Peyer's patch (tissue), 4 donors: Measurements from ENCODE around the gene GNS. TPM values are rescaled to one million over a fixed set of nuclear protein-coding genes. Genes with fewer than 3 reads are reported as not detected.

Experiments
- DNase-seq, 3 donors: peaks; one replicate each; pipeline ENCODE4 v3.0.0-alpha.2; 2017 to 2019
- H3K27ac ChIP-seq, 4 donors: fragments of 200-600 bp; sonication (generic); one replicate each; pipeline ENCODE4 v1.5.1; 2016 to 2019
- H3K27me3 ChIP-seq, 2 donors: fragments of 200-600 bp; sonication (generic); one replicate each; pipeline ENCODE4 v1.5.1; 2019
- H3K36me3 ChIP-seq, 3 donors: fragments of 200-600 bp; sonication (generic); one replicate each; pipeline ENCODE4 v1.5.1; 2016 to 2019
- H3K4me1 ChIP-seq, 4 donors: fragments of 200-600 bp; sonication (generic); one replicate each; pipeline ENCODE4 v1.5.1; 2016 to 2019
- H3K4me3 ChIP-seq, 4 donors: fragments of 200-600 bp; sonication (generic); 1 replicate in 3 of 4; 2 replicates in 1 of 4; pipeline ENCODE4 v1.5.1; 2016 to 2019; ENCODE audit warnings: mild to moderate bottlenecking in 1 of 4
- H3K9me3 ChIP-seq, 4 donors: fragments of 200-600 bp; sonication (generic); one replicate each; pipeline ENCODE4 v1.5.1; 2016 to 2019; ENCODE audit warnings: mild to moderate bottlenecking in 1 of 4
- POLR2A ChIP-seq, 2 donors: fragments of 450-650 bp; IDR thresholded peaks; one replicate each; pipeline ENCODE4 v1.5.1; 2017; ENCODE audit warnings: antibody characterized with exemption in 2 of 2, mild to moderate bottlenecking in 2 of 2, moderate library complexity in 2 of 2
- total RNA-seq, 4 donors: library from RNA; depleted of rRNA; stranded (reverse); fragments of >200 nt; gene quantifications; one replicate each; pipeline ENCODE4 v1.1.0, GENCODE V29; 2016
- TF ChIP-seq, protein P1 (sequence below), 6 experiments: fragments of 450-650 bp in 4 of 6; fragments of 200-600 bp in 2 of 6; sonication (generic) in 1 of 6; IDR thresholded peaks; one replicate each; pipeline ENCODE4 v1.5.1; 2017 to 2019; ENCODE audit warnings: antibody characterized with exemption in 6 of 6, mild to moderate bottlenecking in 3 of 6, moderate library complexity in 1 of 6

GNS gene
- total RNA-seq, 4 donors from 2014 or later: 19.8 to 146 (median 102) TPM

DNA sequence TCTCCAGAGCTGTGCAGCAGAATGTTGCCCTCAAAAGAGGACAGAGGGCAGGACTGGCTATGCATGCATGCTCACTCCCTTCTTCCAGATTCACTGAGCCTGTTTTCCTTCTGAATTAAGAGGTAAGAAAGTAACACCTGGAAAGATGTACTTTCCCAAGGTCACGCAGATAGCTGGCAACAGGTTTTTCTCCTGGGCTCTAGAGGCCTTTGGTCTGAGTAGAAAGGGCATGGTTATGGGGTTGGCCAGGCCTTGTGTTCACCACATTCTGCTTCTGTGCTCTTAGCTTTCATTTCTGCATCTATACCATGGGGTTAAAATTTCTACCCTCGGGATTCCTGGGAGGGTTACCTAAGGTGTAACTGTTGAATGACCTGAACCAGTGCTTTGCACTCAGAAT, 91.4 kb downstream of the GNS start:
- Histone ChIP-seq H3K9me3 (no peaks in the 10 kb centered on the region), H3K27me3 (no peaks in the 10 kb centered on the region), H3K4me3 (no peak overlapping the region), H3K27ac (peak overlapping the region; percentile 1 to 85 (median 20)), H3K4me1 (peaks cover 10 to 73% (median 25%) of the 10 kb centered on the region in 4 donors), H3K36me3 (no peaks in the 10 kb centered on the region)
- DNase-seq: peak in 1 of 3 donors; percentile 14
- TF ChIP-seq POLR2A (IDR thresholded peaks at IDR 0.05): no peak
- TF ChIP-seq, protein P1, sequence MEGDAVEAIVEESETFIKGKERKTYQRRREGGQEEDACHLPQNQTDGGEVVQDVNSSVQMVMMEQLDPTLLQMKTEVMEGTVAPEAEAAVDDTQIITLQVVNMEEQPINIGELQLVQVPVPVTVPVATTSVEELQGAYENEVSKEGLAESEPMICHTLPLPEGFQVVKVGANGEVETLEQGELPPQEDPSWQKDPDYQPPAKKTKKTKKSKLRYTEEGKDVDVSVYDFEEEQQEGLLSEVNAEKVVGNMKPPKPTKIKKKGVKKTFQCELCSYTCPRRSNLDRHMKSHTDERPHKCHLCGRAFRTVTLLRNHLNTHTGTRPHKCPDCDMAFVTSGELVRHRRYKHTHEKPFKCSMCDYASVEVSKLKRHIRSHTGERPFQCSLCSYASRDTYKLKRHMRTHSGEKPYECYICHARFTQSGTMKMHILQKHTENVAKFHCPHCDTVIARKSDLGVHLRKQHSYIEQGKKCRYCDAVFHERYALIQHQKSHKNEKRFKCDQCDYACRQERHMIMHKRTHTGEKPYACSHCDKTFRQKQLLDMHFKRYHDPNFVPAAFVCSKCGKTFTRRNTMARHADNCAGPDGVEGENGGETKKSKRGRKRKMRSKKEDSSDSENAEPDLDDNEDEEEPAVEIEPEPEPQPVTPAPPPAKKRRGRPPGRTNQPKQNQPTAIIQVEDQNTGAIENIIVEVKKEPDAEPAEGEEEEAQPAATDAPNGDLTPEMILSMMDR (IDR thresholded peaks at IDR 0.05): no peak

DNA sequence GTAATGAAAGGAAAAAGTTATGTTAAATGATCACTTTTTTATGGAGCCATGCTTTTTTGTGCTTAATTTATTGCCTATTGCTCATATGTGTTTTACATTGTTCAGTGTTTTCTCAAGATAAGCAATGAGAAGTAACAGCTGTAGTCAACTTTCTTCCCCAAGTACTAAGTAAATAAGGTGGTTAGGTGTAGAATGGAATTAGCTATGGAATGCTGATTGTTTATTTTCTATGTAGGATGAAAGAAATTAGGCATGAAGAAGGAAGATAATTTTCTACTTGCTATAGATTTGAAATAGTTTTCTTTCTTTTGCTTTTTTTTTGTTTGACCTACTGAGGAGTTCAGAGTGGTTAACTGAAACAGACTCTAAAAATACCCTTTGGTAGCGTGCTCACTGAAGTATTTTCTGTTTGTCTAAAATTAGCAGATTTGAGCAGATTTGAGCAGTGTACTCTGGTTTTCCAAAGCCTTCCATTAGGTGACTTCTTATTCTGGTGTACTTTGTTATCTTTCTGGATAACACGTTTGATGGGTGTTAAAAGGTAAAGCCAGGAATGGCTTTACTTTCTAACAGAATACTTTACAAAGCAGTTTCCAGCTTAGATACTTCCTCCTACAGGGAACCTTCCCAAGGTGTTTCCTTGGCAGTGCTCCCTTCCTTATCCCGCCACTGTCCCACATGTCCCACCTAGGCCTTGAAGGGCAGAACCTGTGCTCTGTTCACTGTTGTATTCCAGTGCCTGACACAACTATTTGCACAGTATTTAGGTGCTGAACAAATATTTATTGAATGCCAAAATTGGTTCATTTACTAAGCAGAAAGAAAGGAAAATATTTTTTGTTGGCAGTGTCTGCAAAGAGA, 92.9 kb downstream of the GNS start:
- Histone ChIP-seq H3K27ac (peak overlapping the region; percentile 28 to 85 (median 38)), H3K4me1 (peaks cover 10 to 58% (median 20%) of the 10 kb centered on the region in 4 donors), H3K4me3 (no peak overlapping the region), H3K9me3 (no peaks in the 10 kb centered on the region), H3K27me3 (no peaks in the 10 kb centered on the region), H3K36me3 (no peaks in the 10 kb centered on the region)
- peak in 1 of 3 donors; percentile 10 for DNase-seq
- TF ChIP-seq, protein P1 (IDR thresholded peaks at IDR 0.05): no peak
- TF ChIP-seq POLR2A (IDR thresholded peaks at IDR 0.05): no peak

DNA sequence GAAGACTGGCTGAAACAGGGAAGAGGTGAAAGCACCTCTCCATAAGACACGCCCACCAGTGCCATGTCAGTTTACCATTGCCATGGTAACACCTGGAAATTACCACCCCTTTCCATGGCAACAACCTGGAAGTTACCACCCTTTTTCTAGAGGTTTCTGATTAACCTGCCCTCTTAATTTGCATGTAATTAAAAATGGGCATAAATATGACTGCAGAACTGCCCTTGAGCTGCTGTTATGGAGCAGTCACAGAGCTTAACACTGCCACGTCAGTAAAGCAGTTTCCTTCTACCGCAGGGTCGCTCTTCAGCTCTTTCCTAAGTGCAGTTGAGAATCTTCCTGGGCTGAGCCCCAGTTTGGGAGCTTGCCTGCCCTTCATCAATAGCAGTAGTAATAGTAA, 93.7 kb downstream of the GNS start:
- peak overlapping the region; percentile 28 to 85 (median 38) for H3K27ac ChIP-seq
- peak in 2 of 3 donors; percentile 40 to 62 for DNase-seq
- no peak overlapping the region for H3K4me3 ChIP-seq
- peaks cover 3 to 50% (median 16%) of the 10 kb centered on the region in 4 donors for H3K4me1 ChIP-seq
- TF ChIP-seq POLR2A (IDR thresholded peaks at IDR 0.05): no peak
- TF ChIP-seq, protein P1 (IDR thresholded peaks at IDR 0.05): no peak
- no peaks in the 10 kb centered on the region for H3K9me3 ChIP-seq
- H3K36me3 ChIP-seq: no peaks in the 10 kb centered on the region
- no peaks in the 10 kb centered on the region for H3K27me3 ChIP-seq

Other genes starting within 250 kb of the GNS start
- 10 to 100 TPM; 14.3 to 60.2 (median 27.2) TPM for gene RASSF3, start 148.9 kb downstream of the GNS start, total RNA-seq
- gene TBC1D30, start 65.2 kb upstream of the GNS start, total RNA-seq: 10 to 100 TPM in 3 of 4 donors, 1 to 10 TPM in 1; 7.8 to 16.8 (median 10.9) TPM